ENCODE results near the gene UBE2V1.
"Not testable (repeated sequence)": the region's sequence is repeated elsewhere in the genome, so short reads cannot be mapped to it uniquely, and the experiment has no call there.

UBE2V1 gene

GRCh38 chr20:50094522-50094921 lies 18.4 kb downstream of the UBE2V1 start:
- DNase-seq (ENCODE audit: low spot score), result no peak

- DNase-seq (ENCODE audit: low spot score), result no peak
Observed at GRCh38 chr20:50093240-50093639, 19.7 kb downstream of the UBE2V1 start.

DNA sequence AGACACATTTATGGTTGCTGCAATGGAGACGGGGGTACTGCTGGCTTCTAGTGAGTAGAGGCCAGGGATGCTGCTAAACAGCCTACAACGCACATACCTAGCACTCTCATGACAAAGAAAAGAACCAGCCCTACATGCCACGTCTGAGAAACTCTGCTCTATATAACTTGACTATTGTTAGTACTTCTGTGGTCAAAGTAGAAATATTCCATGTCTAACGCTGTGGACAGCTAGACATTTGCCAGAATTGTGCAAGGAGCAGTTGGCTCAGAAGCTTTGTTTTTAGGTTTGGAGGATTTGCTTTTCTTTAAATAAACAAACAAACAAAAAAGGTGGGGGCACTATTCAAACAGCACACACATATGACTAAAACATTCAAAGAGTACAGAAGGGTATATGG lies 20.5 kb downstream of the UBE2V1 start:
- DNase-seq (ENCODE audit: low spot score), result no peak

GRCh38 chr20:50089787-50090177 lies 23.2 kb downstream of the UBE2V1 start:
- no peak for DNase-seq (ENCODE audit: low spot score)

DNA sequence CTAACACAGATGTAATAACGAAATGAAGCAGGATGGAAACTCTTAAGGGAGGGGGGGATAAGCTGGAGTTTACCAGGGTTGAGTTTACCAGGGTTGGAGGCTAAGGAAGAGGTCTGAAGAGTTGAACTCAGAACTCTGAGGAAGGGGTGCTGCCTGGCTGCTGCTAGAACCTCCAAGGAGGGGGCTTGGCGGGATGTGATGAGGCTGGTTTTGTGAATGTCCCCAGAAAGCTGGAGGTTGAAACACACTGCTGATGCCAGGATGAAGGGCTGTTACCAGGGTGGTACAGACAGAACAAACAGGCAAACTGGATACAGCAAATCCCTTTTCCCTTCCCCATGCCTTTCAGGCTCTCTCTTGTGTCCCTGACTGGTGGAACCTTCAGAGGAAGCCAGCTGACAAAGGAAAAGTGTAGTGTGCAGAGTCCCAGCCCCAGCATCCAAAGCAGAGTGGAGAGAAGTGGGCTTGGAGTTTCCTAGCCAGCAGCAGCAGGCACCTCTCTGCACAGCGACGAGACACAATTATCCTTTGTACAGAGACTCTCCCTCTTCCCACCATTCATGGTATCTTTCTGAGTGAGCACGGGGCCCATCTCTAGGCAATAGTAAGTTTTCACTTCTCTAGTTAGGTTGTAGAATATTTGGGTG lies 23.7 kb downstream of the UBE2V1 start:
- no peak for DNase-seq (ENCODE audit: low spot score)

DNA sequence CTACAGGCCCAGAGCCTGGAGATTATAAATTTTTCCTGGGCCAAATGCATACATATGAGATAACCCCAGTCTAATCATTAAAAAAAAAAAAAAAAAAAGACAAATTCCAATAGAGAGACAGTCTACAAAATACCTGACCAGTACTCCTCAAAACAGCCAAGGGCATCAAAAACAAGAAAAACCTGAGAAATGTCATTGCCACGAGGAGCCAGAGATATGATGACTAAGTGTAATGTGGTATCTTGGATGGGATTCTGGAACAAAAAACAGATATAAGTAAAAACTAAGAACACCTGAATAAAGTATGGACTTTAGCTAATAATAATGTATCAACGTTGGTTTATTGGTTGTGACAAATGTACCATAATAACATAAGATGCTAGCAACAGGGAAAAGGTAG lies 24.9 kb downstream of the UBE2V1 start:
- no peak for DNase-seq (ENCODE audit: low spot score)

DNA sequence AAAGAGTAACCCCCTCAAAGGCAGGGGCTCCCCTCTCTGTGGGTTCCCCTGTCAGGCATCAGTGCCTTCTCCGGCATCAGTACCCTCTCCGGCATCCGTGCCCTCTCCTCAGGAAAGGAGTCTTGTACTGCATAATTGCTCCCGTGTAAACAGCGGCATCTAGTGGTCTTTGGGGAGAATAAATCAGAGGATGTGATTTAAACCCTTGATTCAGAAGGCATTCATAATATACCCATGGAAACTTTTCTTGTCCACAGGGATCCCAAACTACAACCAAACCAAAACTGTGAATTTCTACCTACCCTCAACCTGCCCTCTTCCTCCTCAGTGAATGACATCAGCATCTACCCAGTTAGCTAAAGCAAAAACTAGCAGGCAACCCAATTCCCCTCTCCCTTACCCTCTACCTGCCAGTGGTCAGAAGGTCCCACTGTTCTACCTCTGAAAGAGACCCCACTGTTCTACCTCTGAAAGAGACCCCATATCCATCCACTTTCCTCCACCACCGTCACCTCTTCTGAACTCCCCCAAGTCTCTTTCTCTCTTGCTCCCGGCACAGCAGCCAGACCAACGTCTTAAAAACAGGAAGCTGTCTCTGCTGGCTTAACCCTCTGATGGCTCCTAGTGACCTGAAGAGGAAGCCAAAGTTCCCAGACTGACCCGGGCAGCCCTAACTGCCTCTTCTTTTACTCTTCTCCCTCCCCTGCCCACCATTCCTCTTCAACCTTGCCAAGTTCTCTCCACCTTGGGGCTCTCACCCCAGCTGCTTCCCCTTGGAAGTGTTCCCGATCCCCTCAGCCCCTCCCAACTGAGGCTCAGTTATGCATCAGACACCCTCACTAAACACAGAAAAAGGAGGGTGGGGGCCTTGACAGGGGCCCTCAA lies 27.2 kb downstream of the UBE2V1 start:
- DNase-seq (ENCODE audit: low spot score), result peak; percentile 76

DNA sequence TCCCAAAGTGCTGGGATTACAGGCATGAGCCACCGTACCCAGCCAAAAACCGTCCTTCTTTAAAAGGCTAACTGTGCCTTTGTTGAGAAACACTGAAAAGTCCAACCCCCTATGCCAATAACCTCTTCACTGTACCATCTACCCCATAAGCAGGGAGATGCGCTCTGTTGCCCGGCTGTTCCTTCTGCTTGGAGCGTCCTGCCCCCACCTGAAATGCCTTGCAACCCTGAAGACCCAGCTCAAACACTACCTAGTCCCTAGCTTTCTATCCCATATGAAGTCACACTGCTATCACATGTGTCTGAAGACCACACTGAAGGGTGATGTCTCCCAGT lies 27.8 kb downstream of the UBE2V1 start:
- DNase-seq (ENCODE audit: low spot score), result no peak

- DNase-seq (ENCODE audit: low spot score), result no peak
Observed at GRCh38 chr20:50083034-50083433, 29.9 kb downstream of the UBE2V1 start.

DNA sequence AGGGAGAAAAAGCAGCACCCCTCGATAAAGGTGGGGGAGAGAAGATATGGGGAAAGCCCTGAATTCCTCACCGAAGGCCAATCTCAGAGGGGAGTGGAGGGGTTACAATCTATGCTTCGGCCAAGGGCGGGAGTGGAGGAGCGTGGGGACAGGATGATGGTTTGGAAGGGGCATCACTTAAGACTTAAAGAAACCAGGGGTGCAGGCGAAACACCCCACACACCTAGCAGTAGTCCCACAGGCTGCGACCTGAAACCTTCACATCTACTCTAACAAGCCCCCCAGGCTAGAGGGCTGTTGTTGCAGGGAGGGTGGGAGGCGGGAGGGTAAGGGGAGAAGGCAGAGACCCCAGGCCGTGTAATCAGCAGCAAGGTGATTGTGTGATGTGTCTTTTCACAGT lies 30.9 kb downstream of the UBE2V1 start:
- not testable (repeated sequence) for DNase-seq (ENCODE audit: low spot score)

- no peak for DNase-seq (ENCODE audit: low spot score)
Observed at GRCh38 chr20:50077818-50078601, 34.9 kb downstream of the UBE2V1 start.

GRCh38 chr20:50073500-50073899 lies 39.5 kb downstream of the UBE2V1 start:
- no peak for DNase-seq (ENCODE audit: low spot score)

- DNase-seq (ENCODE audit: low spot score), result peak; percentile 87
Observed at GRCh38 chr20:50071039-50071888, 41.7 kb downstream of the UBE2V1 start.

DNA sequence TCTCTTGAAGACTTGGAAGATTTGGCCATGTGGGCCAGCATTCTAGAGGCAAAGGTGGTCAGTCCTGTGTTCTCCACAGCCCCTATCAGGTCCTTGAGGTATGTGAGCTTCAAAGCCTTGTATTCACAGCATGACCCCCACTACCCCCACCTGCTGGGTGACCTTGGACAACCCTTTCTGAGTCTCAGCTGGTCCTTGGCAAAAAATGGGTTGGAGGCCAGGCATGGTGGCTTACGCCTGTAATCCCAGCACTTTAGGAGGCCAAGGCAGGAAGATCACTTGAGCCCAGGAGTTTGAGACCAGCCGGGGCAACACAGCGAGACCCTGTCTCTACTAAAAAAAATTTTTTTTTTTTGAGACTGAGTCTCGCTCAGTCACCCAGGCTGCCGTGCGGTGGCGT lies 42.6 kb downstream of the UBE2V1 start:
- no peak for DNase-seq (ENCODE audit: low spot score)

- DNase-seq (ENCODE audit: low spot score), result no peak
Observed at GRCh38 chr20:50068041-50068651, 44.8 kb downstream of the UBE2V1 start.

DNA sequence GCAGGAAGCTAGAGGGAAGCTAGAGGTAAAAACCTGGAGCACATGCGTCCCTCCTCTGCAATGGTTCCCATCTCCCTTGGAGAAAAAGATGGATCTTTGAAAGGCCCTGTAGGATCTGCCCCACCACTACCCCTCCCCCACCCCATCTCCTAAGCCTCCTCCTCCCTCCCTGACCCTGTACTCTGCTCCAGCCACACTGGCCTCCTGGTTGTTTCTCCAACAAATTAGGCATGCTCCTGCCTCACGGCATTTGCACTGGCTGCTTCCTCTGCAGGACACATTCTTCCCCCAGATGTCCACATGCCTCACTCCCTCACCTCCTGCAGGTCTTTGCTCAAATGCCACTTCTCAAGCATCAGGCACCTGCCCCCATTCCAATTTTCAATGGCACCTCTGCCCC lies 45.5 kb downstream of the UBE2V1 start:
- DNase-seq (ENCODE audit: low spot score), result no peak

DNA sequence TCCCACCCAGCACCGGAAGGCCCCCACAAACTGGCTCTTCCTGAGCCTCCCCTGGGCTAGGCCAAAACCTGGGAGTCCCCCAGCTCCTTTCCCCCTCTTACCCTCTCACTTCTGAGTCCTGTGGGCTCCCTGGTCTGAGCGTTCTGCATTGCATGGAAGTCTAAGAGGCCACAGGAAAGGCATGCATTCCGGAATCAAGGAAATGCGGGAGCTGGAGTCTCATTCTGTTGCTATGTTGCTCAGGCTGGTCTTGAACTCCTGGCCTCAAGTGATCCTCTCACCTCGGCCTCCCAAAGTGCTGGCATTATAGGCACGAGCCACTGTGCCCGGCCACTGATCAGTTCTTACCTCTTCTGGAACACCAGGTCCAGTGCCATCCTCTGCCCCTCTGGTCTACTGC lies 45.9 kb downstream of the UBE2V1 start:
- DNase-seq (ENCODE audit: low spot score), result no peak

GRCh38 chr20:50066161-50066834 lies 46.7 kb downstream of the UBE2V1 start:
- DNase-seq (ENCODE audit: low spot score), result no peak

DNA sequence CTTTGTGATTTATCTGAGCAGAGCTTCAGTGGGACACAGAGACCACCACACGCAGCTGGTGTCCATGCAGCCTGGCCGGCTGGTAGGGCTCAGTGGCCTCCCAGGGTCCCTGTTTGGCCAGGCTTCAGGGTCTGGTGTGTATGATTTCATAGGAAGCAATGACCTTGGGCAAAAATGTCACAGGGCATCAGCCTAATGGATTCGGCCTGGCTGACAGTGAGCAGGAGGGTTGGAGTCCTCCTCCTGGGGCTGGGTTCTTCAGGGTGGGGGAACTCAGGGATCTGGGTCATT lies 47.7 kb downstream of the UBE2V1 start:
- no peak for DNase-seq (ENCODE audit: low spot score)

DNA sequence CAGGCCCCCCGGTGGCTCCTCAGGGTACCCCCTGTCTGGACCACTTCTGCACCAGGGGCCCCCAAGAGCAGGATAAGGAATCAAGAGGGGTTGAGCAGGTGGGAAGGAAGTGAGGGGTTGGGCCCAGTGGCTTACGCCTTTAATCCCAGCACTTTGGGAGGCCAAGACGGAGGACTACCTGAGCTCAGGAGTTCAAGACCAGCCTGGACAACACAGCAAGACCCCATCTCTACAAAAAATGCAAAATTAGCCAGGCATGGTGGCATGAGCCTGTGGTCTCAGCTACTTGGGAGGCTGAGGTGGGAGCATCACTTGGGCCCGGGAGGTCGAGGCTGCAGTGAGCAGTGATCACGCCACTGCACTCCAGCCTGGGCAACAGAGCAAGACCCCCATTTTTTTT lies 49.2 kb downstream of the UBE2V1 start:
- DNase-seq (ENCODE audit: low spot score), result not testable (repeated sequence)
